ENCODE results near the gene CSNK1G1.

The CSNK1G1 gene

DNA sequence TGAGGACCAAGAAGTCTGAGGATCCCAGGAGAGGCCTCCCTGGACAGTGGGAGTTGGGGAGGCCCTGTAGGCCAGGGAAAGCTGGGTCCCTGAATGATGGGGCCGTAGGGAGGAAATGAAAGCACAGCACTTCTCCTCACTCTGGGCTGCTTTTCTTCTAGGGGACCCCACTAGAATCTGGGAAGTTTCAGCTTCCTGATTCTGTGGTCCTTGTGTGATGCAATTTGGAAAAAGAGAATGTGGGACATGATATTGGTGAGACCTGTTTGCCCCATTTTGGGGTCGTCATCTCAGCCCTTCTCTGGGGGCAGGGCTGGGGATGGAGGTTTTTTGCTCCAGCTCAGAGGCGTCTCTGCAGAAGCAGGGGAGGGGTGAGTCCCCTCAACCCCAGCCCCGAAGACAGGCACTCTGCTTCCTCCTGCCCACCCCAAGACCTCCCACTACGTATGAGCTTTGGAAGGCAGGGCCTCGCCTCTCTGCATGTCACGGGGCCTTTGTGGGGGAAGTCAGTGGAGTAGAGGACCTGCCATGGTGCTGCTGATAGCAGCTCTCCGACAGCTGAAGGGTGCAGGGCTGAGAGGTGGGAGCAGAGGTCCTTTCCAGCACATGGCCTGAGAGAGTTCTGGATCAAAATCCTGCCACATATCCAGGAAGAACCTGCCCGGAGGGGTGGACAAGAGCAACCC is 205.9 kb downstream of the CSNK1G1 start:
- DNase-seq: no peak

DNA sequence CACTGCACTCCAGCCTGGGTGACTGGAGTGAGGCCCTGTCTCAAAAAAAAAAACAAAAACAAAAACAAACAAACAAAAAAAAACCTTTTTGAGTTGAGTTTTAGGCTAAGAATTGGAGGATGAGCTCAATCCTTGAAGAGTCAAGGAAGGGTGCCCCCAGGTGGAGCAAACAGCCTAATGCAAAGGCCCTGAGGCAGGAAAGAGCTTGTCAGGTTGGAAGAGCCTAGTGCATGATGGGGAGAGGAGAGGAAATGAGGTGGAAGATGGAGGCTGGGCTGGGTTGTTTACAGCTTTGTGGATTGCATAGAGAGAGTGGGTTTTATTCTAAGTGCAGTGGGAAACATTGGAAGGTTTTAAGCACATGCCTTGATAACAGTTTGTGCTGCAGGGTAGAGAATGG is 206.5 kb downstream of the CSNK1G1 start:
- no peak for DNase-seq

DNA sequence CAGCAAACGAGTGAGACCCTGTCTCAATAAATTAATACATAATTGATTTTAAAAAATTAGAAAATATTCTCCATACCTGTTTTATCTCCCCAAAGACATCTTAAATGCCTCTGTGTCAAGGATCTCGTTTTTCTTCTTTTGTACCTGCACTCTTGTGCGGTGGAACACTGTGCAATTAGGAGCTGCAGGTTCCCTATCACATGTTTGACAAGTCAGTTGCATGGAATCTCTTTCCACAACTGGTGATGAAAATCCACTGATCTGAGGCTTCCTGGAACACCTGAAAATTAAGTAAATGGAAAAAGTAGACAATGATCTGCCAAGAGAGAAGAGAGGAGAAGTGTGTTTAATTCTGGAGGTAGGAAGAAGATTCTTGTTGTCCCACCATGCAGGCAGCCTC is 207.4 kb downstream of the CSNK1G1 start:
- no peak for DNase-seq

DNA sequence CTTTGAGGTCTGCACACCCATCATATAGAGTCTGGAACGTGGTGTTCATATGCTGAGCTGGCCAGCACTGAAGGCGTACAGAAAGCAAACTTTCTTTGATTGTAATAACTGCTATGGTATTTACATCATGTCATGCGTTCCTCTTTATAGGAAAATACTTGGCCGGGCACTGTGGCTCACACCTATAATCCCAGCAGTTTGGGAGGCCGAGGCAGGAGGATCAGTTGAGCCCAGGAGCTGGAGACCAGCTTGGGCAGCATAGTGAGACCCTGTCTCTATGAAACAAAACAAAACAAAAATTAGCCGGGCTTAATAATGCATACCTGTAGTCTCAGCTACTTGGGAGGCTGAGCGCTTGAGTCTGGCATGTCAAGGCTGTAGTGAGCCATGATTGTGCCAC is 207.8 kb downstream of the CSNK1G1 start:
- no peak for DNase-seq

DNA sequence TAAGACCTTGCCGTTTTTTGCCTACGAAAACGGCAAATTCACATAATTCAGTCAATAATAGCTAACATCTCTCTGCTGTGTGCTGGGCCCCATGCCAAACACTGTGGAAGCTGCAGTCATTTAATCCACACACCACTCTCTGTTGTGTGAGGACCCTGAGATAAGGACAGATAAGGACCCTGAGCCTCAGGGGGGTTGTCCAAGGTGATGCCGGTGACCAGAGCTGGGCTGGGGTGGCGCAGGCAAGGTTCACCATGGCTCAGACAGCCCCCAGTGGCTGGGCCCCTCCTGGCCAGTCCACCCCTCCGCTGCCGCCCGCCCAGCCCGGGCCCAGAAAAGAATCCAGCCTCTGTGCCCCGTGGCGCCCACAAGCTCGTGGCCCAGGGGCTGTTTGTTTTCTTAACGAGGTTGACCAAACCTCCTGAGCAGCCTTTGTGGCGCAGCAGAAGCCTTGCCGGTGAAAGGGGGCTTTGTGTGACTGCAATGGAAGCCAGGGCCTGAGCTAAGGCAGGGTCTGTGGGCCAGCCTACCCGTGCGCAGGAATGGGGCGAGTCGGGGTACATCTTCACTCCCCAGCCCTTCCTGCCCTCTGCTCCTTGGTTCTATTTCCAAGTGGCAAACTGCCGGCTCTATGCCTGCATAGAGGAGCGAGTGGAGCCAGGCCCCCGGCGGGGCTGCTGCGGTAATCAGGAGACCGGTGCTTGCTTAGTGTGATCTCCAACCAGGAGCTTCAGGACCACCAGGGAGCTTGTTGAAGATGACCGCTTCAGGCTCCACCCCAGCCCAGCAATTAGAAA is 208.9 kb downstream of the CSNK1G1 start:
- DNase-seq: no peak

DNA sequence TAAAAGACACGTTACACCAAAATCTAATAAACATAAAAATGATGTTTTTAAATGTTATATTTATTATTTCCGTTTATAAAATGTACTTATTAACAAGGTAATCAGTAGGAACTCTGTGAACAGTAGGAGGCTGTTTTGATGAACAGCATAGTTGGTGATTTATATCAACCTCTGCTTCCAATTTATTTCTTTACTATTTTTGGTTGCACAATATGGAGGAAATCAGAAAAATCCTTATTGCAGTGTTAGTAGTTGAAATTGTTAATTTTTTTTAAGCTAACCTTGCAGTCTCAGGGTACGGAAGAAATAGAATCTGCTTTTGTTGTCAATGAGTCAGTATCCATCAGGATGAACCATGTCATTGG is 209.5 kb downstream of the CSNK1G1 start:
- no peak for DNase-seq

DNA sequence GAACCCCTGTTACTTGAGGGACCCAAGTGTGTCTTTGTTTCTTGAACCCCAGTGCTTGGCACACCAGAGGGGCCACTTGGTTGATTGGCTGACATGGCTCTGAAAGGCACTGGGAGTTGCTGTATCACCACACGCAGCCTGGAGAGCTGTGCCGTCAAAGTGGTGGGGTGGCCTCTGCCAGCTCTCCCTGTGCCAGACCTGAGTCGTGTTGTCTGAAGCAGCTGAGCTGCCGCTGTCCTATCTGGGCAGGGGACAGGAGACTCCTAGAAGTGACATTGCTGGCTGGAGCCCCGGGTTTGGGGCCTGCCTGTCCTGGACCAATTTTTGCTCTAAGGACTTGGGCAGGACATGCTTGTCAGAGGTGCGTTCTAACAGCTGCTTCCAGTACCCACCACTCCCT is 209.9 kb downstream of the CSNK1G1 start:
- DNase-seq: no peak

DNA sequence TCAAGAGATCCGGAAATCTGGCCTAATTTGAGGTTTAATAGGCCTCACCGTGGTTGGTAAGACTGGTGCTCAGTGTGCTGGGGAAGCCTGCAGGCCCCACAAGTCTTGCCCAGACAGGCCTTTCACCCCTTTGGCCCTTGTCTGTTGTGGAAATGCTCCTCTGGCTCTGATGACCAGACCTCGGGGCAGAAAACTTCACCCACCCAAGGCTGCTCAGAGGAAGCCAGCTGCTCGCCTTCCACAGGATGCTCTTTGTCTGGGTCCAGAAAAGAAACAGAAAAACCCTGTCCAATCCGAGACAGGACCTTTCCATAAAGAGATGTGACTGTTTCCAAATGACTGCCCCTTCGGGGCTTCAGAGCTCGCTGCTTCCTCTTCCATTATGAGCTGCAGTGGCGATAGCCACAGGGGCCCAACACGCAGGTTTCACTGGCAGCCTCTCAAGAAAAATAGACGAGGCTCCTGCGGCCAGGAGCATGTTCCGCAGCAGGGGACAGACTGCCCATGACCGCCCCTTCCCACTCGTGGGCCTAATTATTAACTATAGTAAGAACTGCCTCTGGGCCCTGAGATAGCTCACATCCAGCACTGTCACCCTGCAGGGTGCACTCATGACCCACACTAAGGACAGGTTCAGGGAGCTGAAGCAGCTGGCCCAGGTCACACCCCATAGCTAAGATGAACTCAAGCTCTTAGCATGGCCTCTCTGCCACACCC is 211.2 kb downstream of the CSNK1G1 start:
- no peak for DNase-seq

DNA sequence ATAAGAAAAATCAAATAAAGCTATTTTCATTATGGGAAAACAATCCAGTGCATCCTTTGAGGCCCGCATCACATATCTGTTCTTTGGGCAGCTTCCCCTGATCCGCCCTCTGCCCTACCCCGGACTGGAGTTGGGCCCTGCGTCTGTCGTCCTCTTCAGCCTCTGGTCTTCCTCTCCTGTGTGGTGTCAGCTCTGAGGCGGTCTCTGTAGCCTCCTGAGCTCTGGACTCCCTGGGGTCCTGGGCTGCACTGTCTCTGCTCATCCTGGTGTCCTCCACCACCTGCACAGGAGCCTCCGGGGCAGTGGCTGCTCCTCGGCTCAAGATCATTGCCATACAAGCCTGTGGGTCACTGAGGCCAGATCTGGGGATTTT is 211.8 kb downstream of the CSNK1G1 start:
- no peak for DNase-seq

DNA sequence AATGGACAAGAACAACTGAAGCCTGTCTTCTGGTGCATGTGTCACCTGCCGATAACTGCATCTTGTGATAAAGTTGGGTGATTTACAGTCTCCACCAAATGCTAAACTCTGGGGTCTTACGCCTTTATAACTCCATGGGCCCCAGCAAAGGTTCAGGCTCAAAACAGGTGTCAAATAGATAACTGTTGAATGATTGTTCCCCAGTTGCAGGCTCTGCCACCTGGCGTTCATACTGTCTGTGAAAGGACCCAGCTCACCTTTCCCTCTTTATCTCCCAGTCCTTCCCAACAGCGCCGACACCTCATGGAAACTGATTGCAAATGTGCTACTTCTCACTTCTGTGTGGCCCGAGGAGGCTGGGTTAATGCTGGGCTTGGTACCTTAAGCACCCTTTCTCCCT is 212.7 kb downstream of the CSNK1G1 start:
- DNase-seq: no peak

DNA sequence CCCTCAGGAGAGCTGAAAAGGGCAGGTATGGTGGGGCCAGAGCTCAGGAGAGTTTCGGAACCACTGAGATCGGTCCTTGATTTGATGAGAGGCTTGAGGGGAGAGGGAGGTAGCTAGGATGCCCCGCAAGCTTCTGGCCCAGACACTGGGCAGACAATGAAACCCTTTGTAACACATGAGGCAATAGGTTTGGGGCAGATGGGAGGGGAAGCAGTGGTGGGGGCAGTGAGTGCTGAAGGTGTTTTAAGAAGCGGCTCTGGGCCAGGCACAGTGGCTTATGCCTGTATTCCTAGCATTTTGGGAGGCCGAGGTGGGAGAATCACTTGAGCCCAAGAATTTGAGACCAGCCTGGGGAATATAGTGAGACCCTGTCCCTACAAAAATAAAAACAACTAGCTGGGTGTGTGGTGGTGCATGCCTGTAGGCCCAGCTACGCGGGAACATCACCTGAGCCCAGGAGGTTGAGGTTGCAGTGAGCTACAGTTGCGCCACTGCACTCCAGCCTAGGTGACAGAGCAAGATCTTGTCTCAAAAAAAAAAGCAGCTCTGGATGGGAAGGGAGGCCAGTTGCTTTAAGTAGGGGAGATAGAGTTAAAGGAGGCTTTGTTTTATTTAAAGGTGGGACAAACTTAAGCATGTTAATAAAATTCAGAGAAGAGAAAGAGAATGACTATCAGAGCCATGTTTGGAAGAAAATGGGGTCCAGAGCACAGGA is 214.0 kb downstream of the CSNK1G1 start:
- no peak for DNase-seq

DNA sequence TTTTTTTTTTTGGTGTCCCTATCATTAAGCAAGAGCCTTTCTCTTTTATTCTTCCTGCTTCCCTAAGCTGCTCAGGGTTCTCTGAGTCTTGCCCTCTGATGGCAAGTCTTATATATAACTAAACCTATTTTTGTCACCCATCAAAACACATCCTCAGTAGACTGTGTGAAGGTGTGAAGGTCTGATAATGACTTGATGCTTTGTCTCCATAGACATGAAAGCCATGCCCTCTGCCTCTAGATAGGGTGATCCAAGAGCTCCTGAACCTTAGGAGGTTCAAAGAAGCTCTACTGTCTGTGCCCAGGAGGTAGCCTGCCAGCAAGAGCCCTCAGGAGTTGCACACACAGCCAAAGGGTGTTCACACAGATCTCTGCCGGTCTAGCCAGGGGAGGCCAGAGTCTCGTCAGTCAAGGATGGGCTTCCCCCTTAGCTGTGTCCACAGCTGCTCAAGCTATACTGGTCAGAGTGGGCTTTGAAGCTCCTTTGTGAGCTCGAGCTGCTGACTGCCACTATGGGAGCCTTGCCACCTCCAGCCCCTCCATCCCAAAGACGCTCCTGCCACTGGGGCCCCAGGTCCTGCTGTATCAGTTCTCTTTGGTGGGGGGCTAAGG is 217.5 kb downstream of the CSNK1G1 start:
- no peak for DNase-seq

DNA sequence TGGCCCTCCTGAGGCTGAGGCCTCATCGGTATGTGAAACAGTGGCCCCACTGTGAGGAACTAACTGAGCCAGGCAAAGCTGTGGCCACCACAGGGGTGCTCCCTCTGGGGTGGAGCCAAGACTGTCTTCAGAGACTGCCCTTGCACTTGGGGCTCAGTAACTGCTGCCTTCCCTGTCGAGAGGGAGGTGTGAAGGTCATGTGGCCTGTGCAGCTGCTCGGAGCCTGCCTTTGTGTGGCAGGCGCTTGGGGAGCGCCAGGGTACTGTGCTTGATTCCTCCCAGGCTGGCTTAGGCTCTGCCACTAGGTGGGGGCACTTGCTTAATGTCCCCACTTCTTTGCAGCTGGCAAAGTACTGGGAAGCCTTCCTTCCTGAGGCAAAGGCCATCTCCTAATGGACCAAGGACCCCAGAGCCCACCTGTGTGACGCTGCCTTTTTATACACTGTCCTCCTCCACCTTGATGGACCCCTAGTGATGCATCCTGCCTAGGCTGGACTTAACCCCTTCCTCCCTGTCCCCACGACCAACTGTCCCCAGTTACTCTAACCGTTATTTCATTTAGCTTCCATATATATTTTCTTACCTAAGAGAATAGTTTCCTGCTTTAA is 218.6 kb downstream of the CSNK1G1 start:
- DNase-seq: no peak

DNA sequence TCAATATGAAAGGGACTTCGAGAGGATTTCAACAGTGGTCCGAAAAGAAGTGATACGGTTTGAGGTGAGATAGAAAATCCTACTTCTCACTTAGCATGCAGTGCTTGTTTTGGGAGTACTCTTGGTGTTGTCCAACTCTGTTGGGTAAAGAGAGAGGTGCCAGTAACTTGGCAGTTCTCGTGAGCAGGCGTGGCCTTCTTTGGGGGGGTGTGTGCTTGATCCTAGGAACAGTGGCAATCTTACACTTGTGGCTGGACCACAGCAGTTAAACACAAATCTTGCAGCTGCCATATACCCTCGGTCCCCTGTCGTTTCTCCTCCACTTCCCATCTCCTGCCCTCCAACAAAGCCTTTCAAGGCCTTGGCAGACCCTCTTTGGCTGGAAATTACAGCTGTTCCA is 219.6 kb downstream of the CSNK1G1 start:
- no peak for DNase-seq

DNA sequence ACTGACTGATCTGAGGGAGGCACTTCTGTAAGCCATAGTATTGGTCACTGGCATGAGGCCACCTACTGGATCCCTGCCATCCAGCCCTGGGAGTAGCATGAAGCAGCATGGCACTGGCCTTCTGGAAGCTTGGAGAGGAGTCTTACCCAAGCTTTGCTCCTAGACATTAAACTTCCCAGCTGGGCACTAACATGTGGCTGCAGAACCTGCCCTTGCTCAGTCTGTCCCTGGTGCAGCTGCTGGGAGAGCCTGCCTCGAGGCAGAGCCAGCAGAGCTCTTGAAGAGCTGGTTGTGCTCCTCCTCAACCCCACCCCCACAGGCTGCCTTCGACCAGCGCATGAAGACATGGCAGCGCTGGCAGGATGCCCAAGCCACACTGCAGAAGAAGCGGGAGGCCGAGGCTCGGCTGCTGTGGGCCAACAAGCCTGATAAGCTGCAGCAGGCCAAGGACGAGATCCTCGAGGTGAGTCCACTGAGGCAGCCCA is 221.6 kb downstream of the CSNK1G1 start:
- DNase-seq: no peak

DNA sequence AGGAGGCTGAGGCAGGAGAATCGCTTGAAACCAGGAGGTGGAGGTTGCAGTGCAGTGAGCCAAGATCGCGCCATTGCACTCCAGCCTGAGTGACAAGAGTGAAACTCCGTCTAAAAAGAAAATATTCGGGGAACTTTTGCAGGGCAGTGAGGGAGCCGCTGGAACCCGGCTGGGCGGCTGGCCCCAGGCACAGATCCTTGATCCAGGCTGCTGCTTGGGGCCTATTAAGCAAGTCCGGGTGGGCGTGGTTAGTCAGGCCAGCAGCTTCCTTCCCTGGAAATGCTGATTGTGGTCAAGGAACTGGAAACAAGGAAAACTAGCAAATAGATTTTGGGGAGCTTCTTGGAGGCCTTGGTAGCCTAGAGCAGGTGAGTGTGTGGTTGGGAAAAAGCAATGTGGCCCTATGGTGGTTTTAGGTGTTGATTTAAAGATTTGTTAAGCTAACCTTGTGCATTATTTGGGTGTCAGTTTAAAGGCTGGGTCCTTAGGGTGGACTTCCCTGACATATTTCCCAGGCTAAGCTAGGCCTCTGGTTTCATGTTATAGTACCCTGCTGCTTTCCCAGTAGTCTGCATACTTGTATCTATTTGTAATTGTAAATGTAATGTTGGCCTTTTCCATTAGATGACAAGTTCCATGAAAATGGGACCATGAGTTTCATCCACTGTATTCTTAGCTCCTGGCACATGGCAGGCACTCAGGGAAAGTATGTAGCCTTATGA is 222.2 kb downstream of the CSNK1G1 start:
- DNase-seq: no peak

DNA sequence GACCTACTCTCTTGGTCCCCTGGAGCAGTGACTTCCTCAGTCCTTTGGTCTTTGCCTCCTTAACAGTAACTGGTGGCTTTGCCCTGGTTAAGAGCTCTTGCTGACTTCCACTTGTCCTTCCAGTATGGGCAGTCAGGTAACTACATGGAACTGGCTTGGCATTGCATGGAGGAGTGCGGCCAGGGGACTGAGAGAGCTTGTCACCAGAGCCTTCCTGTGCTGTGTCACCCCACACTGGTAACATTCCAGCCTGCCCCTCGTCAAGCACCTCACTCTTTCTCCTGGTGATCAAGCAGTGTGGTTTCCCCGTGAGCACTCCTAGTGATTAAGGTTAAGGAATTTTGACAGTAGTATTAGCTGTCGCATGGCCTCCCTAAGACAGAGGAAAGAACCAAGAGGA is 223.8 kb downstream of the CSNK1G1 start:
- DNase-seq: no peak

DNA sequence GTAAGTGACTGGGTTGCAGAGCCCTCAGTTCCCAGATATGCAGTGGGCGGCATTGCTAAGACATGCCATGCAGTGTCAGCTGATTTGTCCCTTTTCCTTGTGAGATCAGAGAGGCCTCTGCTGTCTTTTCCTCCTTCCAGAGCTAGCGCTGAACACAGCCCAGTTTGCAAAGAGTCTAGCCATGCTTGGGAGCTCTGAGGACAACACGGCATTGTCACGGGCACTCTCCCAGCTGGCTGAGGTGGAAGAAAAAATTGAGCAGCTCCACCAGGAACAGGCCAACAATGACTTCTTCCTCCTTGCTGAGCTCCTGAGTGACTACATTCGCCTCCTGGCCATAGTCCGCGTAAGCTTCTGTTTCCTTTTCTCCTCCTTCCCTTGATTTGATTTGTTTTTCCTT is 224.4 kb downstream of the CSNK1G1 start:
- no peak for DNase-seq

DNA sequence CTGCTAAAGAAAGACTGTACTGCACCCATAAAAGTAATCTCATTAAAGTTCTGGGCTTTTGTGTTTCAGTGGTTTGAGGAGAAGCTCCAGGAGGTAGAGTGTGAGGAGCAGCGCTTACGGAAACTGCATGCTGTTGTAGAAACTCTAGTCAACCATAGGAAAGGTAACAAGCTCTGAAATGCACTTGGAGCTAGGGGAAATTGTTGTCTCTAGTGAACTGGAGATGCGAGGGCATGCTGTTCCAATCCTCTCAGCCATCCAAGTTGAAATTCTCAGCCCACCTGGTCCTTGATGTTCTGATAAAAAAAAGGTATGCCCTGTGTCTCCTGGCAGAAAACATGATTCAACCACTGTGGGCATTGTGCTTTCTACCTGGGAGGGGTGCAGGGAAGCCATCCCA is 225.8 kb downstream of the CSNK1G1 start:
- DNase-seq: no peak

DNA sequence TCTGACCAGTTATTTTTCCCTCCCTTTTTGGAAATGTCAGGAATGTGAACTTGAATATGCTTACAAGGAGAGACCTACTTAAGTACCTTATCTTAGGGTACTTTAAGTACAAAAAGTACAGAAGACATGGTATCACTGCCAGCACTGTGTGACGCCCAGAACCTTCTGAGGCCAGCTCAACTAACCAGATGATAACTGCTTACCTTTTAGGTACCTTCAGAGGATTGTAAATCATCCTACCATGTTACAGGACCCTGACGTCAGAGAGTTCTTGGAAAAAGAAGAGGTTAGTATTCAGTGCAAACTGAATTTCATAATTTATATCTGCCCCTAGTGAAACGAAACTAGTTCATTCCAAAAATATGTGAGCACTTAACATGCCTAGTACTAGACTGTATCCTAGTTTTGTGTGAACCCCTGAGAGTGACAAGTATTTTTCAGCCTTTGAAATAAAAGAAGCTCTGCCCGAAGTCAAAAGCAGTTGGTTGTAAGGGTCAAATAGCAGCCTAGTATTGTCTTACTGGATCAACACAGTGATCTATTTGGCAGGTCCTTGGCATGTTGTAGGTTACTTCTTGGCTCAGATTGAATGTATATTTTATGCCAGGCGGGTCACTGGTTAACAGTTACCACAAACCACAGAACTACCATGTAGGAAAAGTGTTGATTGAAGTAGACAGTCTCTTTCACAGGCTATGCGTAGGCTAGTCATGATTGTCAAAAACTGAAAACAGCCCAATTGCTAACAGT is 228.3 kb downstream of the CSNK1G1 start:
- DNase-seq: no peak

DNA sequence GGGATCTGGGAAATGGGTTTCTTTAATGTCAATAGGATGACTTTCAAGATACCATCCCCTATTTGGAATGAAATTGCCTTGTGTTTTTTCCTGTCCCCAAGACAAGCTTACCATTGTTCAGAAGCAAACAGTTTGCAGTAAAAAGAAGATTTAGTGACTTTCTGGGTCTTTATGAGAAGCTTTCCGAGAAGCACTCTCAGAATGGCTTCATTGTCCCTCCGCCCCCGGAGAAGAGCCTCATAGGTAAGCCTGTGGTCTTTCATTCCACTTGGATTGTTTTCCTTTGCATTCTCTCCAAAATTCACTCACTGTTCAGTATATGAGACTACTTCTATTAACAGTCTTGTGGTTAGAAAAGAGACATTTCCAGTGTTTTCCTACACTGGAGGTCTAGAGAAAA is 230.0 kb downstream of the CSNK1G1 start:
- no peak for DNase-seq

All from stimulated activated CD4-positive, alpha-beta T cell treated with anti-CD3 and anti-CD28 coated beads, Interleukin-4, amount 100 ng/mL, for 4 hours (primary cell).